OCI-LY7 (cell line): Measurements from ENCODE around the gene HELZ.

Experiments used
- CTCF ChIP-seq: fragments of 200-600 bp; sonication (generic); conservative IDR thresholded peaks from 2 replicates; pipeline ENCODE4 v1.5.1; 2014; ENCODE audit warnings: mild to moderate bottlenecking, antibody characterized with exemption, low read length, moderate library complexity, mixed read lengths
- EZH2phosphoT487 ChIP-seq: fragments of 200-600 bp; sonication (generic); IDR thresholded peaks from 2 replicates; pipeline ENCODE4 v1.6.1; 2018; ENCODE audit warnings: low read depth, borderline replicate concordance, mild to moderate bottlenecking, mixed run types, antibody characterized with exemption, low read length, moderate library complexity, mixed read lengths

GRCh38 chr17:67229109-67229955, 15.7 kb downstream of the HELZ start:
- TF ChIP-seq CTCF (no peak), EZH2phosphoT487 (no peak)
